SH-SY5Y (cell line): ENCODE measurements around the gene ZNF507.

ENCODE experiments used
- GATA2 ChIP-seq: IDR thresholded peaks from 2 replicates; pipeline ENCODE4 v1.6.1; 2011; ENCODE audit warnings: mild to moderate bottlenecking, low read depth, low read length
- GATA3 ChIP-seq: IDR thresholded peaks from 2 replicates; pipeline ENCODE4 v1.6.1; 2011; ENCODE audit warnings: low read depth, mild to moderate bottlenecking, low read length, moderate library complexity

ZNF507 gene

GRCh38 chr19:32387701-32388392 is 42.4 kb downstream of the ZNF507 start:
- TF ChIP-seq GATA3: no peak
- TF ChIP-seq GATA2: no peak

DNA sequence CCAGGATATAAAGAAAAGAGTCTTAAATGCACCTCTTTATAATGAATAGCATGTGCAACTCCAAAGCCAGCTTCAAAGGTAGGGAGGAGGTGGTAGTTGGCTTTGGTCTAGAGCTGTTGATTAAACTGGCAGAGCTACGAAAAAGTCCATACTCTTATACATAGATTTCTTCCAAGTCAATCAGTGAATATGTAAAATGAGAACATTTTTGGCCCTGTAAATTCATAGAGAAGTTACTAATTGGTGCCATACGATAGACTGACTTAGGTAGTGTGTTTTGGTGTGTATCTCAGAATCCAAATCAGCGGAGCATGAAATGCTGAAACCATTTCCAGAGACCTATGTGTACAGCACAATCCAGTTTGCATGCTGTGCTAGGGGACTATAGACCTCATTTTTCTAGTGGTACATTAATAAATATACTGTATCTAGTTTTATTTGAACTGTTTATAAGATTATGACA is 43.0 kb downstream of the ZNF507 start:
- TF ChIP-seq GATA2: no peak
- no peak for TF ChIP-seq GATA3

- TF ChIP-seq GATA3 (no peak), GATA2 (no peak)
These were observed 47.5 kb downstream of the ZNF507 start for GRCh38 chr19:32392901-32393300.

GRCh38 chr19:32396046-32396652 is 50.7 kb downstream of the ZNF507 start:
- TF ChIP-seq GATA3 (no peak), GATA2 (no peak)

DNA sequence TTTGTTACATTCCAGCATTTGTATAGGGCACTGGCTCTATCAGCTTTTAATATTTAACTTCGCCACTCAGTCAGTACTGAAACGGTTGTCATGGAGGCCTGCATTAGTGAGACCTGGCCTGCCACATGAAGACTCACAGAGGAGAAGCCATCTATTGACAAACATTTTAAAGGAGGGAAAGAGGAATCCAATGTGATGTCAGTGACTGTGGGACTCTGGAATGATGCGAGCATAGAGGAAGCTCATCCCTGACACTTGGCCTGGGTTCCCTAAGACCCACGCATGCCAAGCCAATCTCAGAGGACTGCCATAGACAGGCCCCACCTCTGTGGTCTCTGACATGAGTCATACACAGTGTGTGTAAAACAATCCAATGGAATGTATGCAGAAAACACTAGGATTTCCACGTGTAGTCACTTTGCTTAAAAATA is 52.3 kb downstream of the ZNF507 start:
- TF ChIP-seq GATA2 (no peak), GATA3 (no peak)

GRCh38 chr19:32401992-32402391 is 56.6 kb downstream of the ZNF507 start:
- TF ChIP-seq GATA2 (no peak), GATA3 (no peak)

DNA sequence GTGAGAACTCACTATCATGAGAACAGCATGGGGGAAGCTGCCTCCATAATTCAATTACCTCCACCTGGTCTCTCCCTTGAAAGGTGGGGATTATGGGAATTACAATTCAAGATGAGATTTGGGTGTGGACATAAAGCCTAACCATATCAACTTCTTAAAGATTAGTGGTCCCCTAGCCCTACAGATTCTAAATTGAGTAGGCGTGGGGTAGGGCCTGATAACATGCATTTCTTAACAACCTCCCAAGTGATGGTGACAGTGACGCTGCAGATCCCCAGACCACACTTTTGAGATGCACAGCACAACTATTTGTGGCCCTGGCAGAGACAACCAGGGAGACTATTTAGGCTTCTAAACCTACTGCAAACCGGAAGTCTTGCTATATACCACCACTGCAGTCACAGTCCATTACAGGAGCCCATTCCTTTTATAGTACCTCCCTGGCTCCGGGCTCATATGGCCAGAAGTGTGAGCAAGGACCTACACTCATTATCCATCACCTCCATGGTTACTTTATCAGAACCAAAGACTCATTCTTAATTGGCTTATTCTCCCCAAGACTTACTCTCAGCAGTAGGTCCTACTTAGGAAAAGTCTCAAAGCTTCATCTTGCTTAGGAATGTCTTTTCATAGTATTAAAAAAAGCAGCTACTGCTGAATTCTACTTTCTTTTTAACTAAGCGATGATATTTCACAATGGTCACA is 58.0 kb downstream of the ZNF507 start:
- TF ChIP-seq GATA2 (no peak), GATA3 (no peak)

GRCh38 chr19:32404213-32404932 is 59.0 kb downstream of the ZNF507 start:
- TF ChIP-seq GATA3 (no peak), GATA2 (no peak)

DNA sequence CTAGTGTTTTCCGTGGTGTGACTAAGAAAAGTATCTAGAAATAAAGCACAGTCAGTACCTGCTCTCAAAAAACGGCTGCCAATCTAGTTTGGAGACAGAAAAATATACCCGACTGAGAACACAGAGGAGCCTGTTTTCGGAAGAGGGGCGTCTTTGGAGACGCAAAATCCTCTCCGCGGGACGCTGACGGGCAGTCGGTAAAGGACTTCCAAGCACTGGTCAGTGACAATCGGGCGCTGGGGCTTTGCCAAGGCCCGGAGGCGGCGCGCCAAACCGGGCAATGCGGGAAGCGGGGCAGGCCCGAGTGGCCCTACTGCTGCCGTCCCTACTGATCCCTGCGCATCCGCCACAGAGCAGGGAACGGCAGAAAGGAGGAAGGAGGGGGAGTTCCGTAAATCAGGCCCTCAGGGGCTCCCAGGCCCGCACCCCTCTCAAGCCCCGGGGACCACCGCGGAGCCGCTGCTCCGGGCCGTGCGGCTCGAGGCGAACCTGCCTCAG is 59.6 kb downstream of the ZNF507 start:
- no peak for TF ChIP-seq GATA2
- TF ChIP-seq GATA3: no peak

GRCh38 chr19:32405431-32406160 is 60.2 kb downstream of the ZNF507 start, which contains the start of gene DPY19L3:
DPY19L3 (plus strand) TSS chr19:32405770; CDS start chr19:32408254, 2,484 bp downstream.
- no peak for TF ChIP-seq GATA3
- no peak for TF ChIP-seq GATA2

DNA sequence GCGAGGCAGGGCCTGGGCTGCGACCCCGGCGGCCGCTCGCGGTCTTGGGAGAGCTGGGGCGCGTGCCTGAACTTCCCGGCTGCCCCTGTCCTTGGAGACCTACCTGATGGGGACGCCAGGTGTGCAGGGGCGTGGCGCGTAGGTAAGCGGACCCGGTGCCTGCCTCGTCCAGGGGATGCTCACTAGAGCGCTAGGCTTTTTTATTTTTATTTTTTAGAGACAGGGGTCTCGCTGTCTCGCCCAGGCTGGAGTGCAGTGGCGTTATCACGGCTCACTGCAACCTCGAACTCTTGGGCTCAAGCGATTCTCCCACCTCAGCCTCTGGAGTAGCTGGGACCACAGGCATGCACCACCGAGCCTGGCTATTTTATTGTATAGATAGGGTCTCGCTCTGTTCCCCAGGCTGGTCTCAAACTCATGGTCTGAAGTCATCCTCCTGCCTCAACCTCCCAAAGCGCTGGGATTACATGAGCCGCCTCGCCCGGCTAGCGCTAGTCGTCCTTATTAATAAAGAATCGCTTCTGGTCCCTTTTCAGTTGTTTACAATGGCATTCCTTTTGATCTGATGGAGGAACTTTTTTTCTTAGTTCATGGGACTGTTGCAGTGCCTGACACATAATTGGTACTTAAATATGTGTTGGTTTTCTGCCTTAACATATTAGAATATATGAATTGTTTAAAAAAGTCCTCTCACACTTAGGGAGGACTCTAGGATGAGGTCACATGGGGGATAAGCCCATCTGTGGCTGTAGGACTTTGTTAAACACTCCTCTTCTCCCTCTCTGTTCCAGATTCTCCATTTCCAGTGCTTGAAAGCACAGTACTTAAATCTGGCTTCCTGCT is 61.0 kb downstream of the ZNF507 start:
- TF ChIP-seq GATA3 (no peak), GATA2 (no peak)
